GM18517 (cell line): ENCODE data around the gene ADGRE3.

ENCODE experiments used
- ATAC-seq: cut with Tn5 transposase; IDR thresholded peaks from one replicate; pipeline ENCODE4 v1.9.1; 2021; ENCODE audit warnings: mild to moderate bottlenecking, moderate library complexity; ENCODE audit not compliant: unreplicated experiment

ADGRE3 gene

GRCh38 chr19:14674764-14675163, at the start of gene ADGRE3:
ADGRE3 (minus strand) TSS chr19:14674844; CDS start chr19:14674770, 74 bp downstream.
- no peak for ATAC-seq

DNA sequence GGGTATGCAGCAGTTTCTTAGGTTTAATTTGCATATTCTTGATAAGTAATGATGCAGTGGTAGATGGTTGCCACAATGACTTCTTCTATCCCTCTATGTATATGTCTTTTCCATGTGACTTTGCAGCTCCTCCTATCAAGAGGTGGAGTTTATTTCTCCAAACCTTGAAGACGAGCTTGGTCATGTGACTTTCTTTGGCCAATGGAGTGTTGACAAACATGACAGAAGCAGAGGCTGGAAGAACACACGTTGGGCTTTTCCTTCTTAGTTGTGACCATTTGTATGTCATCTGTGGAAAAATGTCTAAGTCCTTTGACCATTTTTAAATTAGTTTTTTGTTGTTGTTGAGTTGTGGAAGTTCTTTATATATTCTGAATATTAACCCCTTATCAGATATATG, 47.5 kb upstream of the ADGRE3 start:
- no peak for ATAC-seq

DNA sequence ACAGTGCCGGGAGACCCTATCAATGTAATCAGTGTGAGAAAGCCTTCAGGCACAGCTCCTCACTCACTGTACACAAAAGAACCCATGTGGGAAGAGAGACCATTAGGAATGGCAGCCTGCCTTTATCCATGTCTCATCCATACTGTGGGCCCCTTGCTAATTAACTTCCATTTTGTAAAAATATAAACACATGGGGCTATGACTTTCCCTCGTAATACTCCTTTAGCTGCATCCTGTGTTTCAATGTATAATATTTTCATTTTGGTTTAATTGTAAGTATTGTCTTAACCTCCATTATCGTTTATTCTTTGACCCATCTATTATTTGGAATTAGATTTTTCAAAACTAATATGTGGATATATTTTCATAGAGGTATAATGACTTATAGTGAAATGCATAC, 44.5 kb upstream of the ADGRE3 start:
- ATAC-seq, result no peak

- no peak for ATAC-seq
Measured at GRCh38 chr19:14718522-14719116, 44.0 kb upstream of the ADGRE3 start.

GRCh38 chr19:14715841-14716240, 41.2 kb upstream of the ADGRE3 start:
- ATAC-seq, result no peak

DNA sequence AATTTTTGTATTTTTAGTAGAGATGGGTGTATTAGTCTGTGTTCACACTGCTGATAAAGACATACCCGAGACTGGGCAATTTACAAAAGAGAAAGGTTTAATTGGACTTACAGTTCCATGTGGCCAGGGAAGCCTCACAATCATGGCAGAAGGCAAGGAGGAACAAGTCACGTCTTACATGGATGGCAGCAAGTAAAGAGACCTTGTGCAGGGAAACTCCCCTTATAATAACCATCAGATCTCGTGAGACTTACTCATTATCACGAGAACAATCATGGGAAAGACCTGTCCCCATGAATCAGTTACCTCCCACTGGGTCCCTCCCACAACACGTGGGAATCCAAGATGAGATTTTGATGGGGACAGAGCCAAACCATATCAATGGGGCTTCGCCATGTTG, 29.8 kb upstream of the ADGRE3 start:
- ATAC-seq, result no peak

GRCh38 chr19:14703833-14704232, 29.2 kb upstream of the ADGRE3 start:
- no peak for ATAC-seq

DNA sequence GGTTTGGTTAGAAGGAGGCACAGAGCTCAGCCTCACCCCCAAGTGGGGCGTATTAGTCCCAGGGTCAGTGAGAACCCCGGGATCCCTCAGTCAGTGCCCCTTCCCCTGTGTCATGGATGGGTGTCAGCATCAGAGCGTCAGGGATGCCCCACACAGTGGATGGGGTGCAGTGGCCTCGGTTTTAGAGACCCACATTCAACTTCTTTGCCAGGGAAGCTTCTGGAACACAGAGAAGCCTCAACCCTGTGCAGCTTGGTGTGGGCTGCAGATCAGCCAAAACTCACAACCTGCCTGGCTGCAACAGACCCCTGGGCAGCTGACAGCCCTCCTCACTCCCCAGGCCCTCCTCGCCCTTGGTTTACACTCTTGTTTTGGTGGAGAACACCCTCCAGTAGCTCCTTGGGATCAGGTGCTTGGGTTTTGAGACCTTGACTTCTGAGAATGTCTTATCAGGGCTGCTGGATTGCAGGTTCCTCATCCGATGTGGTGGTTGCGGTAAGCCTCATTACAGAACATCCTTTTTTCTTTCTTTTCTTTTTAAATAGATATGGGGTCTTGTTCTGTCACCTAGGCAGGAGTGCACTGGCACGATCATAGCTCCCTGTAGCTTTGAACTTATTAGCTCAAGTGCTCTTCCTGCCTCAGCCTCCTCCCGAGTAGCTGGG, 26.2 kb upstream of the ADGRE3 start:
- ATAC-seq, result no peak

- ATAC-seq, result no peak
Measured at GRCh38 chr19:14699641-14700040, 25.0 kb upstream of the ADGRE3 start.

DNA sequence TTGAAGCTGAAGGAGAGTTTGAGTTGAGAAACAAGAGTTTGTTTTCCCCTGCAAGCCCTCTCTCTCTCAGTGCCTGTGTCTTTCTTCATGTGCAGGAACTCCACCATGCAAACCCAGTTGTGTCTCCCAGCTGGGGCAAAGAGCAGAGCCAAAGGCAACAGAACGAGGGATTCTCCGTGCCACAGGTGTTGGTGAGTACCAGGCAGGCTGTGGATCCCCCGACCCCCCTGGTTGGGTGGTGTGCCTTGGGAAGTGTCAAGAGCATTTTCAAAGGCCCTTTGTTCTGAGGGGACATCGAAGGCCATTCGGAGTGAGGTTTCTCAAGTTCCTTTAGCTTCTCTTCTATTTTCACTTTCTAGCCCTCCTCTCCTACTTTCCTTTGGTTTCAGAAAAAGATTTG, 20.8 kb upstream of the ADGRE3 start:
- ATAC-seq, result no peak

DNA sequence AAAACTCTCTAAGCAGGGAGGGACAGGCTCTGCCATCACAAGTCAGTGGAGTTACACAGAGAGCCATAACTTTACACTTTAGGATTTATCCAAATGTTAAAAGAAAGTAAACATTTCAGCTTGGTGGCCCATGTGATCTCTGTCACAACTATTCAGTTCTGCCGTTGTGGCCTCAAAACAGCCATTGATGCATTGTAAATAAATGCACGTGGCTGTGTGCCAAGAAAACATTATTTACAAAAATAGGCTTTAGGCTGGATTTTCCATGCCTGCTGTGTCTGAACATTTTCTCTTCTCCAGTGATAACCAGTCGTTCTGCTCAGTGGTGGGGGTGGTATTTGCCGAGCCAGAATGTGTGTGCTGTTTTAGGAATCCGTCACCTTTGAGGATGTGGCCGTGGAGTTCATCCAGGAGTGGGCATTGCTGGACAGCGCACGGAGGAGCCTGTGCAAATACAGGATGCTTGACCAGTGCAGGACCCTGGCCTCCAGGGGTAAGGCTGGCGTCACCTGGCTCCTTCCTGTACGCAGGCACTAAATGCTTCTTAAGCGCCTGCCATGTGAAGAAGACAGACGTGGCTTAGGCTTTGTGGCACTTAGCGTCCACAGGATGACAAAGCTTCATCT, 20.1 kb upstream of the ADGRE3 start:
- no peak for ATAC-seq

- peak; percentile 81 for ATAC-seq
Measured at GRCh38 chr19:14689598-14690503, 15.2 kb upstream of the ADGRE3 start, which contains the start of gene ZNF333. ZNF333 (plus strand) TSS chr19:14690048; CDS start chr19:14693492, 3,444 bp downstream.

DNA sequence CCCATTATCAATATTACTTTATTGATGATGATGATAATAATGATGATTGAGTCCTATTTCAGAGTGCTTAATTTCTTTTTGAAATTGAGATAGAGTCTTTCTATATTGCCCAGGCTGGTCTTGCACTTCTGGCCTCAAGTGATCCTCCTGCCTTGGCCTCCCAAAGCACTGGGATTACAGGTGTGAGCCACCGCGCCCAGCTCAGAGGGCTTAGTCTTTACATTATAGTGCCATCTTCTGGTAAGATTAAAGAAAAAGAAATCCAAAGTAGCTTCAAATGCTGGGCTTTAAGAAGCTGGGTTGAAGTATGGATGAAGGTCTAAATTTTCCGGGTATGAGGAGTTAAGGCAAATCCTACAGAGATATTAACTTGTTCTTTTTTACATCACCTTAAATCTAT, 11.8 kb upstream of the ADGRE3 start:
- no peak for ATAC-seq

DNA sequence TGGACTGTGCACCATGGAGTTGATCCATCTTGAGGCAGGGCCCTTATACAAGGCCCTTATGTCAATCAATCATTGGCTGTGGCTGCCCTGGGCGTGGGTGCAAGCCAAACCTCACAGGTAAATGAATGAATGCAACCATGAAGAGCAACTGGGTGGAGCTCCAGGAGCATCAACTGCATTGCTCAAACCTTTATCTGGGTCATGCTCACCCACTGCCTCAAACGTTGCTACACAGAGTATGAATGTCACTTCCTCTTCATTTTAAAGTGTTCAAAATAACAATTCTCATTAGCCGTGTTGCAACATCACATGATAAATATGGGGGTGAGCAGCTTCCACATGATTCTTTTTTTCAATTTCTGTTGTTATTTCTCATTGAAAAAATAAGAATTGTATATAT, 8.8 kb upstream of the ADGRE3 start:
- no peak for ATAC-seq

DNA sequence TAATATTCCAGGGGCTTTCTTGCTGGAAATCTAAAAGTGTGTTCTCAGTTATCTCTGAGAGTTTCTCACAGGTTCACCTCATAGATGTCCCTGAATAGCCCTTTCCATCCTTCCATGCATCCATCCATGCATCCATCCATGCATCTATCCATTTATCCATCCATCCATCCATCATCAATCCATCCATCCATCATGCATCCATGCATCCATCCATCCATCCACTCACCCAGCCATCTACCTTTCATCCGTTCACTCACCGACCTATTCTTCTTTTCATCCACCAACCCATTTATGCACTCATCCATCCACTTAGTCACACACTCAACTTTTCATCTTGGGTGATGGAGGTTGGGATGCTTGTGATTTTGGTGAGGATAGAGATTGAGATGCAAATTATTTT, 7.4 kb upstream of the ADGRE3 start:
- no peak for ATAC-seq

DNA sequence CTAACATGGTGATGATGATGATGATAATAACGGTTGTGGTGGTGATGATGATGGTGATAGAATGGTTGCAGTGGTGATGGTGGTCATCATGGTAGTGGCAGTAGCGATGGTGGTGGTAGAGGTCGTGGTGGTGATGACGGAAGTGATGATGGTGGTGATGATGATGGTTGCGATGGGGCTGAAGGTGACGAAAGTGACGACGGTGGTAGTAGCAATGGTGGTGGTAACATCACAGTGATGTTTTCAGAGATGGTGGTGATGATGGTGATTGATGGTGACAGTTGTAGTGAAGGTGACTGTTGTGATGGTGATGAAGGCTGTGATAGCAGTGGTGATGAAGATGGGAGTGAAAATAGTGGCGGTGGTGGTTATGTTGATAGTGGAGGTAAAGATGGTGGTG, 3.6 kb upstream of the ADGRE3 start:
- no peak for ATAC-seq

DNA sequence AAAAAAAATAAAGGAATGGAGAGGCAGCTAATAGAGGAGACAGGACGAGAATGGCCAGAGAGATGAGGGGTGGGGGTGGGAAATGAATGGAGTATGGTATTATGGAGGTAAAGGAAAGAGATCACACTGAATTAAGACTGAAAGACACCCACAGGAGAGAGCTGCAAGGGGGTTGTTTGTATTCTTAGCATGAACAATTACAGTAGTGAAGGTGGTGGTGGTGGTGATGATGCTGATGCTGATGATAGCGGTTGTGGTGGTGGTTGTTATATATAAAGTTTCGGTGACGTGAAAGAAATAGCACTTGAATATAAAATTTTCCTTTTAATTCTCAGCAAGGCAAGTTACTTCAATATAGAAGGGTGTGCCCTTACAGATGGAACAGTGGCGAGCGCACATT, 2.8 kb upstream of the ADGRE3 start:
- ATAC-seq, result no peak

DNA sequence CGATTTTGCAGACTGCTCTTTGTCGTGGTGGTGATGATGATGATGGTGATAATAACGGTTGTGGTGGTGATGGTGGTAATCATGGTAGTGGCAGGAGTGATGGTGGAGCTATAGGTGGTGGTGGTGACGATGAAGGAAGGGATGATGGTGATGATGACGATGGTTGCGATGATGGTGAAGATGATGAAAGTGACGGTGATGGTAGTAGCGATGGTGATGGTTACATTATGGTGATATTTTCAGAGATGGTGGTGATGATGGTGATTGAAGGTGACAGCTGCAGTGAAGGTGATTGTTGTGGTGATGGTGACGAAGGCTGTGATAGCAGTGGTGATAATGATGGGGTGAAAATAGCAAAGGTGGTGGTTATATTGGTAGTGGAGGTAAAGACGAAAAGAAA, 2.1 kb upstream of the ADGRE3 start:
- ATAC-seq, result no peak

GRCh38 chr19:14673088-14673487, 1.6 kb downstream of the ADGRE3 start:
- ATAC-seq, result no peak

GRCh38 chr19:14672188-14672872, 2.3 kb downstream of the ADGRE3 start:
- ATAC-seq, result no peak

- no peak for ATAC-seq
Measured at GRCh38 chr19:14670408-14670807, 4.2 kb downstream of the ADGRE3 start.
